ENCODE measurements around the gene CSRNP3. TPM values are rescaled to one million over a fixed set of nuclear protein-coding genes. Genes with fewer than 3 reads are reported as not detected.

CSRNP3 gene
- total RNA-seq, 2 donors from 2014 or later, result 8.3 to 16.1 TPM

DNA sequence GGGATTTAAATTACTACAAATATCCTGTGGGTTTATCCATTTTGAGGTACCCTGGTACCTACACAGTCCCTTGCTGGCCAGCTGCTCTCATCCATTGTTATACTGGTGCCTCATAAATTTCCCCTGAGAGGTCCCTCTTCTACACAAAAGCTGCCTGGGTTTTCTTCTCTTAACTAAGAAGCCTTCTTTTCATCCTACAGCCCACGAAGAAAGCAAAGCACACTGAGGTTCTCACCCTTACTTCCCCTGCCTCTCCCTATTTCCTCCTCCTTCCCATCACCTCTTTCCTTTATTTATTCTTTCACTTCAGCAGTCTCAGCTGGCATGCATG lies 154.9 kb downstream of the CSRNP3 start:
- H3K4me1 ChIP-seq (ENCODE audit: control insufficient read depth, insufficient read depth, low read length), result no peaks in the 10 kb centered on the region
- H3K9me3 ChIP-seq (ENCODE audit: control insufficient read depth, low read length), result no peaks in the 10 kb centered on the region
- Mint-ChIP-seq H3K9me3 (no peaks in the 10 kb centered on the region), H3K36me3 (ENCODE audit: low read depth) (no peaks in the 10 kb centered on the region), H3K4me3 (no peak overlapping the region), H3K4me1 (no peaks in the 10 kb centered on the region), H3K27ac (no peak overlapping the region), H3K27me3 (ENCODE audit: insufficient read depth) (no peaks in the 10 kb centered on the region)
- TF ChIP-seq CTCF (conservative IDR thresholded peaks at IDR 0.05), result no peak
- H3K4me3 ChIP-seq (ENCODE audit: low read length), result no peak overlapping the region
- H3K9ac ChIP-seq (ENCODE audit: extremely low read depth, low read length, poor library complexity, severe bottlenecking), result no peak overlapping the region
- WGBS, 2 experiments (ENCODE audit: insufficient coverage in 1 of 2, insufficient read length in 1 of 2), result 17 to 58% methylated on average over 1 of the region's 1 CpG
- H3K36me3 ChIP-seq (ENCODE audit: control insufficient read depth, insufficient read depth, low read length), result no peaks in the 10 kb centered on the region
- peak overlapping the region; percentile 96 for H3K27ac ChIP-seq (ENCODE audit: low read depth, low read length)
- no peak for DNase-seq
- H3K27me3 ChIP-seq (ENCODE audit: control insufficient read depth, insufficient read depth, low read length, poor library complexity, severe bottlenecking), result no peaks in the 10 kb centered on the region

DNA sequence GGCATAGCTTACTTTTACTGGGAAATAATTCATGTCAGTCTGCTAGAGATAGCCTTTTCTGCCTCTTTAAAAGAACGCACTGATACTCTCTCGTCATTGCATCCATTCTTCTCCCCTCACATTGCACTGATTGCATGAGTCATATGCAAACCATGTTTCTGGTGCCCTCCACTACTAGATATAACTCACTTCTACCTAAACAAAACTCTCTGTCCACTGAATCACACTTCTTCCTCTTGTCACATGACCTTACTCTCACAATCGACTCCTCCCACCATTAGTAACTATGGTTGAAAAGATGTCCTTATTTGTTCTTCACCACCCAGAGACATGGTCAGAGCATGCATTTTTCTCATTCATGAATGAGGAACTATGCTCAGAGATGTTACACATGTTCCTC lies 158.0 kb downstream of the CSRNP3 start:
- Mint-ChIP-seq H3K27me3 (ENCODE audit: insufficient read depth) (no peaks in the 10 kb centered on the region), H3K27ac (no peak overlapping the region), H3K4me1 (peaks cover 2% of the 10 kb centered on the region), H3K9me3 (no peaks in the 10 kb centered on the region), H3K4me3 (no peak overlapping the region), H3K36me3 (ENCODE audit: low read depth) (no peaks in the 10 kb centered on the region)
- Histone ChIP-seq H3K4me1 (ENCODE audit: control insufficient read depth, insufficient read depth, low read length) (no peaks in the 10 kb centered on the region), H3K9me3 (ENCODE audit: control insufficient read depth, low read length) (no peaks in the 10 kb centered on the region), H3K4me3 (ENCODE audit: low read length) (no peak overlapping the region), H3K27me3 (ENCODE audit: control insufficient read depth, insufficient read depth, low read length, poor library complexity, severe bottlenecking) (no peaks in the 10 kb centered on the region), H3K27ac (ENCODE audit: low read depth, low read length) (peak overlapping the region; percentile 35), H3K9ac (ENCODE audit: extremely low read depth, low read length, poor library complexity, severe bottlenecking) (no peak overlapping the region), H3K36me3 (ENCODE audit: control insufficient read depth, insufficient read depth, low read length) (no peaks in the 10 kb centered on the region)
- 86 to 90% methylated on average over 3 of the region's 3 CpGs for WGBS, 2 experiments (ENCODE audit: insufficient coverage in 1 of 2, insufficient read length in 1 of 2)
- TF ChIP-seq CTCF (conservative IDR thresholded peaks at IDR 0.05), result no peak
- DNase-seq, result no peak

GRCh38 chr2:165629776-165630175 lies 160.3 kb downstream of the CSRNP3 start:
- DNase-seq, result no peak
- peaks cover 24% of the 10 kb centered on the region for H3K4me1 Mint-ChIP-seq
- 86 to 92% methylated on average over 2 of the region's 2 CpGs for WGBS, 2 experiments (ENCODE audit: insufficient coverage in 1 of 2, insufficient read length in 1 of 2)
- no peaks in the 10 kb centered on the region for H3K9me3 ChIP-seq (ENCODE audit: control insufficient read depth, low read length)
- H3K27me3 ChIP-seq (ENCODE audit: control insufficient read depth, insufficient read depth, low read length, poor library complexity, severe bottlenecking), result no peaks in the 10 kb centered on the region
- H3K27ac Mint-ChIP-seq, result no peak overlapping the region
- H3K4me3 Mint-ChIP-seq, result no peak overlapping the region
- H3K36me3 Mint-ChIP-seq (ENCODE audit: low read depth), result no peaks in the 10 kb centered on the region
- H3K36me3 ChIP-seq (ENCODE audit: control insufficient read depth, insufficient read depth, low read length), result no peaks in the 10 kb centered on the region
- no peak overlapping the region for H3K9ac ChIP-seq (ENCODE audit: extremely low read depth, low read length, poor library complexity, severe bottlenecking)
- H3K4me1 ChIP-seq (ENCODE audit: control insufficient read depth, insufficient read depth, low read length), result no peaks in the 10 kb centered on the region
- no peaks in the 10 kb centered on the region for H3K27me3 Mint-ChIP-seq (ENCODE audit: insufficient read depth)
- no peak for TF ChIP-seq CTCF (conservative IDR thresholded peaks at IDR 0.05)
- H3K9me3 Mint-ChIP-seq, result no peaks in the 10 kb centered on the region
- H3K4me3 ChIP-seq (ENCODE audit: low read length), result no peak overlapping the region
- peak overlapping the region; percentile 16 for H3K27ac ChIP-seq (ENCODE audit: low read depth, low read length)

Data from endodermal cell (in vitro differentiated cells).